C4-2B (cell line): ENCODE data around the gene SNAP47.

ENCODE experiments used
- ZFX ChIP-seq: fragments of 450-650 bp; IDR thresholded peaks from 2 replicates; pipeline ENCODE4 v1.6.1; 2017
- TF ChIP-seq, protein P1 (sequence below): fragments of 450-650 bp; conservative IDR thresholded peaks from 2 replicates; pipeline ENCODE4 v1.5.1; 2017; ENCODE audit warnings: mild to moderate bottlenecking

DNA sequence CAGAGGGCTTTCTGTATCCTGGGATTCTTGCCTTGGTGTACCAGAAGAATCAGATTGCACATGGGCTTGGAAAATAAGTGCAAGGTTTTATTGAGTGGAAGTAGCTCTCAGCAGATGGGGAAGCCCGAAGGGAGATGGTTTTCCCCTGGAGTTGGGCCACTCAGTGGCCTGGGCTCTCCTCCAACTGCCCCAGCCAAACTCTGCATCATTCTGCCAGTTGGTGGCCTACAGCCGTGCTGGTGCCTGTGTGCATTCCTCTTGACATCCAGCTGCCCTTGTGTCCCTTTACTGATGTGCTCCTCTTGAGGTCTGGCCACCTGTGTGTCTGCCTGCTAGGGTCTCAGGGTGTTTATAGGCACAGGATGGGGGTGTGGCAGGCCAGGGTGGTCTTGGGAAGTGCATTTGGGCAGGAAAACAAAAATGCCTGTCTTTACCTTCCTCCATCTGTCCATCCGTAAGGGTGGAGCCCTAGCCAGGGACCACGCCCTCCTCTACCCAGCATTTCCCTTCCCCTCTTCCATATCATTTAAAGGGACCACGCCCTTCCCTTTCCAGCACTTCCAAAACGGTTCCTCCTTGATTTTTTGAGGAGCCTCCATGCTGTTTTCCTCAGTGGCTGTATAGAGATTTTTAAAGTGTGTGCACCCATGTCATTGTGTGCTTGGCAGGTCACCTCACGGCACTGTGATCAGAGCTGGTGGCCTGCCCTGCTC is 18.9 kb downstream of the SNAP47 start:
- TF ChIP-seq, protein P1, sequence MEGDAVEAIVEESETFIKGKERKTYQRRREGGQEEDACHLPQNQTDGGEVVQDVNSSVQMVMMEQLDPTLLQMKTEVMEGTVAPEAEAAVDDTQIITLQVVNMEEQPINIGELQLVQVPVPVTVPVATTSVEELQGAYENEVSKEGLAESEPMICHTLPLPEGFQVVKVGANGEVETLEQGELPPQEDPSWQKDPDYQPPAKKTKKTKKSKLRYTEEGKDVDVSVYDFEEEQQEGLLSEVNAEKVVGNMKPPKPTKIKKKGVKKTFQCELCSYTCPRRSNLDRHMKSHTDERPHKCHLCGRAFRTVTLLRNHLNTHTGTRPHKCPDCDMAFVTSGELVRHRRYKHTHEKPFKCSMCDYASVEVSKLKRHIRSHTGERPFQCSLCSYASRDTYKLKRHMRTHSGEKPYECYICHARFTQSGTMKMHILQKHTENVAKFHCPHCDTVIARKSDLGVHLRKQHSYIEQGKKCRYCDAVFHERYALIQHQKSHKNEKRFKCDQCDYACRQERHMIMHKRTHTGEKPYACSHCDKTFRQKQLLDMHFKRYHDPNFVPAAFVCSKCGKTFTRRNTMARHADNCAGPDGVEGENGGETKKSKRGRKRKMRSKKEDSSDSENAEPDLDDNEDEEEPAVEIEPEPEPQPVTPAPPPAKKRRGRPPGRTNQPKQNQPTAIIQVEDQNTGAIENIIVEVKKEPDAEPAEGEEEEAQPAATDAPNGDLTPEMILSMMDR: no peak
- TF ChIP-seq ZFX: no peak
